Ishikawa (cell line): ENCODE measurements around the gene BPTF.

Experiments used
- CEBPB ChIP-seq: IDR thresholded peaks from 2 replicates; pipeline ENCODE4 v1.6.1; 2012
- CREB1 ChIP-seq: IDR thresholded peaks from 2 replicates; pipeline ENCODE4 v1.6.1; 2012; ENCODE audit warnings: low read depth
- EP300 ChIP-seq: IDR thresholded peaks from 2 replicates; pipeline ENCODE4 v1.6.1; 2012; ENCODE audit warnings: borderline replicate concordance
- MAX ChIP-seq: IDR thresholded peaks from 2 replicates; pipeline ENCODE4 v1.6.1; 2012
- NFIC ChIP-seq: IDR thresholded peaks from 2 replicates; pipeline ENCODE4 v1.6.1; 2012
- REST ChIP-seq: IDR thresholded peaks from 2 replicates; pipeline ENCODE4 v1.6.1; 2012; ENCODE audit warnings: low read depth, mild to moderate bottlenecking
- TAF1 ChIP-seq: IDR thresholded peaks from 2 replicates; pipeline ENCODE4 v1.6.1; 2012; ENCODE audit warnings: low read depth, mild to moderate bottlenecking
- TEAD4 ChIP-seq: IDR thresholded peaks from 2 replicates; pipeline ENCODE4 v1.6.1; 2012
- YY1 ChIP-seq: IDR thresholded peaks from 2 replicates; pipeline ENCODE4 v1.6.1; 2012; ENCODE audit warnings: low read depth
- ZBTB7A ChIP-seq: IDR thresholded peaks from 2 replicates; pipeline ENCODE4 v1.6.1; 2012; ENCODE audit warnings: low read depth

GRCh38 chr17:68006797-68007196 lies 181.5 kb downstream of the BPTF start:
- no peak for TF ChIP-seq EP300
- no peak for TF ChIP-seq CEBPB
- TF ChIP-seq CREB1: no peak
- TF ChIP-seq YY1: no peak
- TF ChIP-seq NFIC: no peak
- no peak for TF ChIP-seq ZBTB7A
- no peak for TF ChIP-seq TAF1
- no peak for TF ChIP-seq TEAD4
- no peak for TF ChIP-seq MAX
- TF ChIP-seq REST: no peak
